Ovary (tissue), 9 donors: ENCODE measurements around the gene ADCY5. TPM values are rescaled to one million over a fixed set of nuclear protein-coding genes. Genes with fewer than 3 reads are reported as not detected.

ENCODE experiments used
- DNase-seq, 5 donors: peaks; one replicate each; pipeline ENCODE4 v3.0.0-alpha.2; 2019 to 2020
- H3K27ac ChIP-seq, 2 donors: fragments of 200-600 bp; one replicate each; pipeline versions ENCODE4 v1.5.1 to v1.8.0; 2019 to 2022
- H3K27me3 ChIP-seq: fragments of 200-600 bp; one replicate; pipeline ENCODE4 v1.8.0; 2022
- H3K36me3 ChIP-seq: fragments of 200-600 bp; sonication (generic); one replicate; pipeline ENCODE4 v1.5.1; 2019
- H3K4me1 ChIP-seq: one replicate; pipeline ENCODE4 v1.8.1; 2013; ENCODE audit warnings: mild to moderate bottlenecking, moderate library complexity; ENCODE audit not compliant: insufficient read depth
- H3K4me3 ChIP-seq: fragments of 200-600 bp; sonication (generic); one replicate; pipeline ENCODE4 v1.5.1; 2017
- H3K9me3 ChIP-seq, 2 donors: fragments of 200-600 bp in 1 of 2; sonication (generic) in 1 of 2; one replicate each; pipeline versions ENCODE4 v1.5.1 to v1.8.1; 2013 to 2019; ENCODE audit warnings: mild to moderate bottlenecking in 1 of 2, moderate library complexity in 1 of 2
- EP300 ChIP-seq: sonication (generic); formaldehyde crosslinking; IDR thresholded peaks from one replicate; pipeline ENCODE4 v1.6.1; 2017; ENCODE audit warnings: antibody characterized with exemption
- POLR2A ChIP-seq: fragments of 450-650 bp; IDR thresholded peaks from one replicate; pipeline ENCODE4 v1.6.1; 2017; ENCODE audit warnings: antibody characterized with exemption, mild to moderate bottlenecking, moderate library complexity
- WGBS, 3 donors: extraction: QIAGEN DNeasy Blood & Tissue Kit in 1 of 3; methylation state at CpG; one replicate each; pipeline versions ENCODE4 v1.1.5 to v1.1.7; 2013 to 2017; 5-methylcytosine and 5-hydroxymethylcytosine counted together
- intact Hi-C, 4 donors: fragments of 100-400 bp; cut with DNase I; formaldehyde crosslinking; loops; one replicate each; pipeline versions ENCODE4 v1.11.0 to v1.15.1; 2022 to 2023
- polyA plus RNA-seq, 2 donors: library from polyadenylated mRNA; stranded (reverse); fragments of 200-250 nt in 1 of 2; fragments of 350-450 nt in 1 of 2; fragmentation: Illumina TruSeq in 1 of 2; extraction: RNeasy Lipid Tissue Mini Kit (QIAGEN cat#74804) in 1 of 2; gene quantifications; one replicate each; pipeline ENCODE4 v1.2.3, GENCODE V29; 2013 to 2014
- total RNA-seq, 7 donors: library from RNA; depleted of rRNA in 2 of 7; stranded (reverse); fragments of >200 nt in 2 of 7; fragmentation: NEBNext Ultra II Directional in 3 of 7; extraction: Animal tissue kit (Norgen Biotek cat#: 25700) in 3 of 7; gene quantifications; one replicate each; pipeline versions ENCODE4 v1.1.0 to v1.2.4, GENCODE V29; 2016 to 2023
- TF ChIP-seq, protein P1 (sequence below), 3 donors: fragments of 450-650 bp in 2 of 3; fragments of 200-600 bp in 1 of 3; IDR thresholded peaks; one replicate each; pipeline versions ENCODE4 v1.5.1 to v1.8.0; 2016 to 2022; ENCODE audit warnings: antibody characterized with exemption in 3 of 3, mild to moderate bottlenecking in 1 of 3
- donor health status: DM: no; HTN: no; CAD: no; lungs with moderate emphysema.
- donor health status: DM: no; HTN: no; CAD: no.
- donor health status: Bipolar disorder and iron deficiency.
- donor health status: DM: yes; HTN: yes; CAD: no.
- donor health status: DM: no; HTN: no; CAD: no.
- donor health status: DM: yes; HTN: yes; CAD: no.

The ADCY5 gene
- total and polyA plus RNA-seq, 9 donors, result 5.3 to 36.2 (median 20.3) TPM

DNA sequence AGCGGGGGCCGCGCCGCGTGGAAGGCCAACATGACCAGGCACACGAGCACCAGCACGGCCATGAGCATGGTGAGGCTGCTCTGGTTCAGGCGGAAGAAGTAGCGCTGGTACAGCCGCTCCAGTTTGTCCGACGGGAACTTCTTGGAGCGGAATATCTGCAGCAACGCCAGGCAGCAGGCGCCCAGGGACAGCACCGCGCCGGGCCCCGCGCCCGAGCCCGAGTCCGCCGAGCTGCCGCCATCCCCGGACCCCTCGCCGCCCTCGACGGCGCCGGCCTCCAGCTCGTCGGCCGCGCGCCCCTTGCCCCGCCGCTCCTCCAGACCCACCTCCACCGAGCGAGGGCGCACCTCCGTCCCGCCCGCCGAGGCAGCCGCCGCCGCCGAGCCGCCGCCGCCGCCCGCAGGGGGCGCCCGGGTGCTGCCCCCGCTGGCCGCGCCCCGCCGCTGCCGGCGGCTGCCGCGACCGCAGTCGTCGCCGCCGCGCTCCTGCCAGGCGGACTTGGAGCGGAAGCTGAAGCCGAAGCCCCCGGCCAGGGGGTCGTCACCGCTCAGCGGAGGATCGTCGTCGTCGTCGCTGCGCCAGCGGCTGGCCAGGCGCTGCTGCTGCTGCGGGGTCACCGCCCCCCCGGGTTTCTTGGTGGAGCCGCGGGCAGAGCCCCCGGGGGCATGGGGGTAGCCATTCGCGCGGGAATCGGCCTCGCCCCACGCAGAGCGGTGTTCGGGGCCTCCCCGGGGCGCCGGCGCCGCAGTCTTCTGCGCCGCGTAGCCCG lies 957 bp downstream of the ADCY5 start:
- Histone ChIP-seq H3K9me3 (no peaks in the 10 kb centered on the region), H3K27me3 (no peaks in the 10 kb centered on the region), H3K27ac (peak overlapping the region; percentile 28 to 91), H3K4me1 (peaks cover 18% of the 10 kb centered on the region), H3K4me3 (peak overlapping the region; percentile 75), H3K36me3 (no peaks in the 10 kb centered on the region)
- WGBS, 3 donors, result 9 to 25% (median 21%) methylated on average over 50 to 108 of the region's 110 CpGs
- DNase-seq, result peak; percentile 30 to 66 (median 56)
- intact Hi-C loops, result loop anchor here in 2 of 4 donors (5.0 to 10.0 kb wide), 3 partner anchors 63 to 116 kb away; no protein-coding TSS in a partner anchor
- no peak for TF ChIP-seq EP300
- TF ChIP-seq, protein P1, sequence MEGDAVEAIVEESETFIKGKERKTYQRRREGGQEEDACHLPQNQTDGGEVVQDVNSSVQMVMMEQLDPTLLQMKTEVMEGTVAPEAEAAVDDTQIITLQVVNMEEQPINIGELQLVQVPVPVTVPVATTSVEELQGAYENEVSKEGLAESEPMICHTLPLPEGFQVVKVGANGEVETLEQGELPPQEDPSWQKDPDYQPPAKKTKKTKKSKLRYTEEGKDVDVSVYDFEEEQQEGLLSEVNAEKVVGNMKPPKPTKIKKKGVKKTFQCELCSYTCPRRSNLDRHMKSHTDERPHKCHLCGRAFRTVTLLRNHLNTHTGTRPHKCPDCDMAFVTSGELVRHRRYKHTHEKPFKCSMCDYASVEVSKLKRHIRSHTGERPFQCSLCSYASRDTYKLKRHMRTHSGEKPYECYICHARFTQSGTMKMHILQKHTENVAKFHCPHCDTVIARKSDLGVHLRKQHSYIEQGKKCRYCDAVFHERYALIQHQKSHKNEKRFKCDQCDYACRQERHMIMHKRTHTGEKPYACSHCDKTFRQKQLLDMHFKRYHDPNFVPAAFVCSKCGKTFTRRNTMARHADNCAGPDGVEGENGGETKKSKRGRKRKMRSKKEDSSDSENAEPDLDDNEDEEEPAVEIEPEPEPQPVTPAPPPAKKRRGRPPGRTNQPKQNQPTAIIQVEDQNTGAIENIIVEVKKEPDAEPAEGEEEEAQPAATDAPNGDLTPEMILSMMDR (IDR thresholded peaks at IDR 0.05), result peak in 1 of 3 donors; percentile 32

DNA sequence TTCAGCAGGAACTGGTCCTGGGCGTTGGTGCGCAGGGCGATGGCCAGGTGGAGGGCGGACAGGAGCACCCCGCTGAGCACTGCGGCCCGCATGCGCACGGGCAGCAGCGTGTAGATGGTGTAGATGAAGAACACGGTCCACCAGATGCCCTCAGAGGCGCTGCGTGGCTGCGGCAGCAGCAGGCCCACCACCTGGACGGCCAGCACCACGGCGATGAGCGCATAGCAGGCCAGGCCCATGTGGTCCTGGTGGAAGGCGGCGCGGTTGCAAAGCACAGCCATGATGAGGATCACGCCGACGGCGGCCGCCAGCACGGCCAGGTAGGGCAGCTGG lies 1.5 kb downstream of the ADCY5 start:
- peak overlapping the region in 1 of 2 donors; percentile 34 for H3K27ac ChIP-seq
- TF ChIP-seq, protein P1 (IDR thresholded peaks at IDR 0.05), result no peak
- TF ChIP-seq POLR2A (no peak), EP300 (no peak)
- peak overlapping the region; percentile 26 for H3K4me3 ChIP-seq
- DNase-seq, result peak in 2 of 5 donors; percentile 32 to 48
- H3K9me3 ChIP-seq, result no peaks in the 10 kb centered on the region
- 67 to 90% (median 86%) methylated on average over 24 to 27 of the region's 27 CpGs for WGBS, 3 donors
- H3K36me3 ChIP-seq, result no peaks in the 10 kb centered on the region
- H3K4me1 ChIP-seq, result peaks cover 18% of the 10 kb centered on the region
- intact Hi-C loops, result loop anchor here in 2 of 4 donors (5.0 to 10.0 kb wide), 3 partner anchors 63 to 115 kb away; no protein-coding TSS in a partner anchor
- no peaks in the 10 kb centered on the region for H3K27me3 ChIP-seq

DNA sequence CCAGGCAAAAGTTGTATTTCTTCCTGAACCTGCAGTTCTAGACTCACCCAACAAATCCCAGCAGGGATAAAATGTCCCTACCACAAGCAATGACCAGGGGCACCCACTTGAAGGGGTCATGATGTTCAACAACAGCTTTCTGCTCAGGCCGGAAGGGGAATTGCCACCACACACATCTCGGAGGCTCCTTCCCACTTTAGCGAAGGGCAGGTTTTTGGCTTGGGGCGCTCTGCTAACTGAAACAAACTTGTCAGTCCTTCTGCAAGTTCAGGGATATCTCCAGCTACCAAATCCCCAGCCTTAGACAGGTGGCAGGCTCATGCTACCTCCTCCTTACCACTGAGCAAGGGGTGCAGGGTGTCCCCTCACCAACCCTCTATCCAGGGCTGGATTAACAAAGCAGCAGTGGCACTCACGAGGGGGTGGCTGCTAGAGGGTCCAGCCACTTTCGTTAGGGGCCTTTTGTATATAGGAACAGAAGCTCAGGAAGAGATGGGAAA lies 2.2 kb downstream of the ADCY5 start:
- peaks cover 18% of the 10 kb centered on the region for H3K4me1 ChIP-seq
- no peak for DNase-seq
- no peaks in the 10 kb centered on the region for H3K27me3 ChIP-seq
- H3K27ac ChIP-seq, result peak overlapping the region in 1 of 2 donors; percentile 34
- no peaks in the 10 kb centered on the region for H3K9me3 ChIP-seq
- H3K36me3 ChIP-seq, result no peaks in the 10 kb centered on the region
- WGBS, 3 donors, result 65 to 73% (median 66%) methylated on average over 6 of the region's 6 CpGs
- peak overlapping the region; percentile 26 for H3K4me3 ChIP-seq
- intact Hi-C loops, result loop anchor here in 2 of 4 donors (5.0 to 10.0 kb wide), 3 partner anchors 62 to 114 kb away; no protein-coding TSS in a partner anchor
- TF ChIP-seq, protein P1 (IDR thresholded peaks at IDR 0.05), result no peak
- no peak for TF ChIP-seq POLR2A

DNA sequence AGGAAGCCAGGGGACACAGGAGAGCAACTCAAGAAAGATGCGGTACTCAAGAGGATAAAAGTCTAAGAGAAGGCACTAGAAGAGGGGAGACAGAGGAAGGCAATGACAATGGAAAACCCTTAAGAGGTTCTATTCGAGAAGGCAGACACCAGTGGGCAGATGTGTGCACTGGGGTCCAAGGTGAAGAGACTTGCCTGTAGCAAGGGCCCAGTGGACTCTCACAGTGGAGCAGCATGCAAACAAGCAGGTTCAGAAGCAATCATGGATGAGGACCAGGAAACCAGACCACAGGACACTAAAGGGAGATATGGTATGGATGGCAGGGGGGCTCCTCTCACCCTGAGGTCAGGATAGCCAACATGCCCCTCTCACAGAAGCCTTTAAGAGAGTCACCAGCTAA lies 2.7 kb downstream of the ADCY5 start:
- Histone ChIP-seq H3K4me1 (peaks cover 18% of the 10 kb centered on the region), H3K4me3 (peak overlapping the region; percentile 9), H3K27me3 (no peaks in the 10 kb centered on the region), H3K27ac (no peak overlapping the region), H3K9me3 (no peaks in the 10 kb centered on the region), H3K36me3 (no peaks in the 10 kb centered on the region)
- 75 to 80% (median 75%) methylated on average over 2 of the region's 2 CpGs for WGBS, 3 donors
- DNase-seq, result no peak
- TF ChIP-seq, protein P1 (IDR thresholded peaks at IDR 0.05), result no peak
- TF ChIP-seq EP300, result no peak
- no peak for TF ChIP-seq POLR2A
- intact Hi-C loops, result loop anchor here in 2 of 4 donors (5.0 to 10.0 kb wide), 3 partner anchors 61 to 114 kb away; no protein-coding TSS in a partner anchor
